ENCODE data around the gene SLC35D2.

The SLC35D2 gene

GRCh38 chr9:96343515-96344360, 39.8 kb downstream of the SLC35D2 start:
- H3K27ac Mint-ChIP-seq, result no peak overlapping the region
- TF ChIP-seq CTCF (IDR thresholded peaks at IDR 0.05), result no peak
- DNase-seq, result no peak
- H3K4me3 Mint-ChIP-seq, result no peak overlapping the region
- H3K36me3 Mint-ChIP-seq (ENCODE audit: low read depth), result peaks cover 40% of the 10 kb centered on the region
- peaks cover 3% of the 10 kb centered on the region for H3K27me3 Mint-ChIP-seq (ENCODE audit: low read depth, poor library complexity)
- no peaks in the 10 kb centered on the region for H3K4me1 Mint-ChIP-seq
- peaks cover 5% of the 10 kb centered on the region for H3K9me3 Mint-ChIP-seq

- DNase-seq, result no peak
- Mint-ChIP-seq H3K27me3 (ENCODE audit: low read depth, poor library complexity) (peaks cover 3% of the 10 kb centered on the region), H3K4me3 (no peak overlapping the region), H3K36me3 (ENCODE audit: low read depth) (peaks cover 32% of the 10 kb centered on the region), H3K9me3 (no peaks in the 10 kb centered on the region), H3K27ac (no peak overlapping the region), H3K4me1 (no peaks in the 10 kb centered on the region)
- TF ChIP-seq CTCF (IDR thresholded peaks at IDR 0.05), result no peak
These were observed 40.8 kb downstream of the SLC35D2 start for GRCh38 chr9:96342571-96343245.

- H3K36me3 Mint-ChIP-seq (ENCODE audit: low read depth), result peaks cover 24% of the 10 kb centered on the region
- H3K27ac Mint-ChIP-seq, result no peak overlapping the region
- peaks cover 3% of the 10 kb centered on the region for H3K27me3 Mint-ChIP-seq (ENCODE audit: low read depth, poor library complexity)
- no peak for DNase-seq
- no peak for TF ChIP-seq CTCF (IDR thresholded peaks at IDR 0.05)
- no peaks in the 10 kb centered on the region for H3K4me1 Mint-ChIP-seq
- no peak overlapping the region for H3K4me3 Mint-ChIP-seq
- no peaks in the 10 kb centered on the region for H3K9me3 Mint-ChIP-seq
These were observed 42.8 kb downstream of the SLC35D2 start for GRCh38 chr9:96340707-96341106.

GRCh38 chr9:96338299-96338698, 45.2 kb downstream of the SLC35D2 start:
- no peak overlapping the region for H3K4me3 Mint-ChIP-seq
- H3K27me3 Mint-ChIP-seq (ENCODE audit: low read depth, poor library complexity), result peaks cover 3% of the 10 kb centered on the region
- no peak for TF ChIP-seq CTCF (IDR thresholded peaks at IDR 0.05)
- H3K27ac Mint-ChIP-seq, result no peak overlapping the region
- no peaks in the 10 kb centered on the region for H3K4me1 Mint-ChIP-seq
- H3K9me3 Mint-ChIP-seq, result no peaks in the 10 kb centered on the region
- no peak for DNase-seq
- peaks cover 17% of the 10 kb centered on the region for H3K36me3 Mint-ChIP-seq (ENCODE audit: low read depth)

GRCh38 chr9:96333958-96334357, 49.6 kb downstream of the SLC35D2 start:
- Mint-ChIP-seq H3K9me3 (no peaks in the 10 kb centered on the region), H3K36me3 (ENCODE audit: low read depth) (peaks cover 7% of the 10 kb centered on the region), H3K4me3 (no peak overlapping the region), H3K27me3 (ENCODE audit: low read depth, poor library complexity) (no peaks in the 10 kb centered on the region), H3K4me1 (no peaks in the 10 kb centered on the region), H3K27ac (no peak overlapping the region)
- TF ChIP-seq CTCF (IDR thresholded peaks at IDR 0.05), result no peak
- DNase-seq, result no peak

All from nephron progenitor cell (in vitro differentiated cells).